Trophoblast cell (in vitro differentiated cells and primary cell): Measurements from ENCODE around the gene IQSEC1.
"Not testable (repeated sequence)": the region's sequence is repeated elsewhere in the genome, so short reads cannot be mapped to it uniquely, and the experiment has no call there.

Experiments
- DNase-seq, 2 donors: peaks; one replicate each; pipeline ENCODE4 v3.0.0-alpha.2; 2016
- H2AFZ ChIP-seq: 2 replicates; pipeline ENCODE4 v1.6.1; 2013; ENCODE audit warnings: low read length, moderate library complexity, mild to moderate bottlenecking; ENCODE audit not compliant: insufficient read depth, poor library complexity
- H2AK5ac ChIP-seq: 2 replicates; pipeline ENCODE4 v1.6.1; 2013; ENCODE audit warnings: mild to moderate bottlenecking, low read length
- H2BK120ac ChIP-seq: 2 replicates; pipeline ENCODE4 v1.6.1; 2013; ENCODE audit warnings: low read length, mild to moderate bottlenecking, moderate library complexity; ENCODE audit not compliant: insufficient read depth, poor library complexity
- H2BK12ac ChIP-seq: 2 replicates; pipeline ENCODE4 v1.6.1; 2013; ENCODE audit warnings: mild to moderate bottlenecking, low read length, moderate library complexity
- H2BK5ac ChIP-seq: 2 replicates; pipeline ENCODE4 v1.6.1; 2013; ENCODE audit warnings: low read length, low read depth, moderate library complexity, mild to moderate bottlenecking; ENCODE audit not compliant: poor library complexity
- H3K14ac ChIP-seq: 2 replicates; pipeline ENCODE4 v1.6.1; 2013; ENCODE audit warnings: mild to moderate bottlenecking, low read length
- H3K18ac ChIP-seq: 2 replicates; pipeline ENCODE4 v1.6.1; 2013; ENCODE audit warnings: mild to moderate bottlenecking, low read length
- H3K23ac ChIP-seq: 2 replicates; pipeline ENCODE4 v1.6.1; 2013; ENCODE audit warnings: low read length
- H3K27ac ChIP-seq: 2 replicates; pipeline ENCODE4 v1.5.1; 2013; ENCODE audit warnings: low read depth, mild to moderate bottlenecking, inconsistent platforms, low read length, moderate library complexity
- H3K27me3 ChIP-seq: 2 replicates; pipeline ENCODE4 v1.6.1; 2013; ENCODE audit warnings: inconsistent platforms, mild to moderate bottlenecking, low read length, moderate library complexity; ENCODE audit not compliant: insufficient read depth
- H3K36me3 ChIP-seq, 2 experiments: 1 replicate in 1 of 2; 2 replicates in 1 of 2; pipeline ENCODE4 v1.6.1; 2013; ENCODE audit warnings: low read length in 2 of 2, mild to moderate bottlenecking in 2 of 2, moderate library complexity in 1 of 2; ENCODE audit not compliant: insufficient read depth in 2 of 2, control insufficient read depth in 1 of 2
- H3K4ac ChIP-seq: 2 replicates; pipeline ENCODE4 v1.6.1; 2013; ENCODE audit warnings: low read depth, mild to moderate bottlenecking, low read length, moderate library complexity
- H3K4me1 ChIP-seq, 2 experiments: 1 replicate in 1 of 2; 2 replicates in 1 of 2; pipeline ENCODE4 v1.6.1; 2013; ENCODE audit warnings: low read length in 2 of 2, mild to moderate bottlenecking in 2 of 2, moderate library complexity in 1 of 2; ENCODE audit not compliant: insufficient read depth in 2 of 2, control insufficient read depth in 1 of 2
- H3K4me2 ChIP-seq: 2 replicates; pipeline ENCODE4 v1.6.1; 2013; ENCODE audit warnings: inconsistent platforms, mild to moderate bottlenecking, low read length, moderate library complexity
- H3K4me3 ChIP-seq: 2 replicates; pipeline ENCODE4 v1.5.1; 2013; ENCODE audit warnings: mild to moderate bottlenecking, low read depth, low read length, inconsistent platforms
- H3K79me1 ChIP-seq: one replicate; pipeline ENCODE4 v1.6.1; 2013; ENCODE audit warnings: low read length
- H3K79me2 ChIP-seq: 2 replicates; pipeline ENCODE4 v1.6.1; 2013; ENCODE audit warnings: low read length, mild to moderate bottlenecking; ENCODE audit not compliant: control insufficient read depth, insufficient read depth, poor library complexity
- H3K9ac ChIP-seq: 2 replicates; pipeline ENCODE4 v1.6.1; 2013; ENCODE audit warnings: mild to moderate bottlenecking, low read length
- H3K9me3 ChIP-seq: 2 replicates; pipeline ENCODE4 v1.6.1; 2013; ENCODE audit warnings: low read depth, mild to moderate bottlenecking, control low read depth, inconsistent platforms, low read length; ENCODE audit not compliant: insufficient read depth
- H4K12ac ChIP-seq: 2 replicates; pipeline ENCODE4 v1.6.1; 2013; ENCODE audit warnings: low read depth, mild to moderate bottlenecking, low read length, moderate library complexity
- H4K8ac ChIP-seq: 2 replicates; pipeline ENCODE4 v1.6.1; 2013; ENCODE audit warnings: low read depth, mild to moderate bottlenecking, low read length, moderate library complexity
- H4K91ac ChIP-seq: one replicate; pipeline ENCODE4 v1.6.1; 2013; ENCODE audit warnings: low read depth, mild to moderate bottlenecking, low read length, moderate library complexity
- WGBS: extraction: QIAGEN DNeasy Blood & Tissue Kit; methylation state at CpG from one replicate; pipeline ENCODE4 v1.1.7; 2013; ENCODE audit warnings: missing lambda C conversion rate; ENCODE audit not compliant: insufficient read length, insufficient coverage; ENCODE audit errors: extremely low coverage; 5-methylcytosine and 5-hydroxymethylcytosine counted together

IQSEC1 gene

GRCh38 chr3:12879191-12879815 lies 193.9 kb downstream of the IQSEC1 start:
- H3K9ac ChIP-seq = no peak overlapping the region

GRCh38 chr3:12878758-12879157 lies 194.5 kb downstream of the IQSEC1 start:
- H3K4ac ChIP-seq, H2BK5ac ChIP-seq, DNase-seq, H2AK5ac ChIP-seq, H3K9ac ChIP-seq, H3K18ac ChIP-seq, H2BK120ac ChIP-seq, H3K79me2 ChIP-seq, H3K27ac ChIP-seq, H3K4me1 ChIP-seq, H4K8ac ChIP-seq, H3K9me3 ChIP-seq, H2AFZ ChIP-seq, H4K91ac ChIP-seq, H3K27me3 ChIP-seq, H4K12ac ChIP-seq, H3K79me1 ChIP-seq, H3K4me3 ChIP-seq, H3K4me2 ChIP-seq, H3K23ac ChIP-seq, H2BK12ac ChIP-seq, H3K14ac ChIP-seq, H3K36me3 ChIP-seq: not testable (repeated sequence)
- WGBS = no CpG with 5 or more reads among the region's 2 CpGs

More at GRCh38 chr3:12879191-12879815, 193.9 kb downstream of the IQSEC1 start:
- Histone ChIP-seq H2BK120ac (no peak overlapping the region), H3K79me1 (no peaks in the 10 kb centered on the region), H4K12ac (no peak overlapping the region), H4K8ac (no peak overlapping the region), H3K4ac (no peak overlapping the region), H2AK5ac (no peak overlapping the region), H4K91ac (no peak overlapping the region), H2BK5ac (no peak overlapping the region), H3K27ac (no peak overlapping the region), H2BK12ac (no peak overlapping the region), H3K36me3 (no peaks in the 10 kb centered on the region), H3K27me3 (no peaks in the 10 kb centered on the region), H3K18ac (no peak overlapping the region), H3K14ac (no peak overlapping the region), H3K79me2 (no peaks in the 10 kb centered on the region), H3K9me3 (no peaks in the 10 kb centered on the region), H3K23ac (no peak overlapping the region), H2AFZ (no peak overlapping the region), H3K4me2 (no peak overlapping the region), H3K4me3 (no peak overlapping the region), H3K4me1 (peaks cover 0 to 7% of the 10 kb centered on the region in 2 experiments)
- no CpG with 5 or more reads among the region's 5 CpGs for WGBS
- DNase-seq = no peak

- DNase-seq = no peak
- no peak overlapping the region for H3K14ac ChIP-seq
- H3K4me1 ChIP-seq = peaks cover 0 to 7% of the 10 kb centered on the region in 2 experiments
- H2AK5ac ChIP-seq = no peak overlapping the region
- no peak overlapping the region for H3K18ac ChIP-seq
- no peak overlapping the region for H2BK5ac ChIP-seq
- no CpG with 5 or more reads among the region's 2 CpGs for WGBS
- no peaks in the 10 kb centered on the region for H3K27me3 ChIP-seq
- no peak overlapping the region for H4K12ac ChIP-seq
- no peaks in the 10 kb centered on the region for H3K36me3 ChIP-seq
- H3K23ac ChIP-seq = no peak overlapping the region
- no peak overlapping the region for H2BK12ac ChIP-seq
- H3K4me2 ChIP-seq = no peak overlapping the region
- no peak overlapping the region for H3K27ac ChIP-seq
- H3K9me3 ChIP-seq = no peaks in the 10 kb centered on the region
- no peak overlapping the region for H3K4ac ChIP-seq
- no peak overlapping the region for H3K4me3 ChIP-seq
- no peak overlapping the region for H3K9ac ChIP-seq
- no peaks in the 10 kb centered on the region for H3K79me2 ChIP-seq
- H4K8ac ChIP-seq = no peak overlapping the region
- no peaks in the 10 kb centered on the region for H3K79me1 ChIP-seq
- H4K91ac ChIP-seq = no peak overlapping the region
- H2AFZ ChIP-seq = no peak overlapping the region
- no peak overlapping the region for H2BK120ac ChIP-seq
Observed at GRCh38 chr3:12878141-12878574, 195.1 kb downstream of the IQSEC1 start.

- Histone ChIP-seq H3K4me1 (peaks cover 0 to 7% of the 10 kb centered on the region in 2 experiments), H3K4me3 (no peak overlapping the region), H4K8ac (no peak overlapping the region), H3K23ac (no peak overlapping the region), H3K9me3 (no peaks in the 10 kb centered on the region), H3K4me2 (no peak overlapping the region), H4K12ac (no peak overlapping the region), H4K91ac (no peak overlapping the region), H2AK5ac (no peak overlapping the region), H3K79me1 (no peaks in the 10 kb centered on the region), H3K27me3 (no peaks in the 10 kb centered on the region), H3K4ac (no peak overlapping the region), H2BK12ac (no peak overlapping the region), H2AFZ (no peak overlapping the region), H3K36me3 (no peaks in the 10 kb centered on the region), H3K14ac (no peak overlapping the region), H3K79me2 (no peaks in the 10 kb centered on the region), H2BK120ac (no peak overlapping the region), H3K27ac (no peak overlapping the region), H3K9ac (no peak overlapping the region), H2BK5ac (no peak overlapping the region), H3K18ac (no peak overlapping the region)
- no CpG with 5 or more reads among the region's 7 CpGs for WGBS
- no peak for DNase-seq
Observed at GRCh38 chr3:12877040-12877439, 196.2 kb downstream of the IQSEC1 start.
